Gastroesophageal sphincter (tissue), 4 donors: Measurements from ENCODE around the gene SLC6A3. TPM values are rescaled to one million over a fixed set of nuclear protein-coding genes. Genes with fewer than 3 reads are reported as not detected.

Experiments used
- ATAC-seq: fragments of 150-250 bp; one replicate; pipeline ENCODE4 v1.9.1; 2016; ENCODE audit warnings: mild to moderate bottlenecking, moderate library complexity
- H3K27ac ChIP-seq, 4 donors: fragments of 200-600 bp; sonication (generic) in 3 of 4; 1 replicate in 3 of 4; 2 replicates in 1 of 4; pipeline ENCODE4 v1.5.1; 2016 to 2019
- H3K27me3 ChIP-seq: fragments of 200-600 bp; sonication (generic); one replicate; pipeline ENCODE4 v1.5.1; 2019
- H3K36me3 ChIP-seq, 2 donors: fragments of 200-600 bp; sonication (generic); one replicate each; pipeline ENCODE4 v1.5.1; 2019; ENCODE audit warnings: control low read depth in 1 of 2
- H3K4me1 ChIP-seq, 3 donors: fragments of 200-600 bp; sonication (generic); 1 replicate in 2 of 3; 2 replicates in 1 of 3; pipeline ENCODE4 v1.5.1; 2016 to 2019; ENCODE audit warnings: control low read depth in 2 of 3
- H3K4me3 ChIP-seq, 2 donors: fragments of 200-600 bp; sonication (generic); one replicate each; pipeline ENCODE4 v1.5.1; 2019; ENCODE audit warnings: mild to moderate bottlenecking in 1 of 2, moderate library complexity in 1 of 2
- H3K9me3 ChIP-seq, 3 donors: fragments of 200-600 bp; sonication (generic); one replicate each; pipeline ENCODE4 v1.5.1; 2017 to 2019; ENCODE audit warnings: control low read depth in 2 of 3
- CTCF ChIP-seq, 4 experiments: fragments of 200-600 bp in 2 of 4; fragments of 450-650 bp in 2 of 4; sonication (generic) in 1 of 4; IDR thresholded peaks; one replicate each; pipeline ENCODE4 v1.5.1; 2017 to 2019; ENCODE audit warnings: antibody characterized with exemption in 4 of 4, mild to moderate bottlenecking in 2 of 4, moderate library complexity in 2 of 4
- EP300 ChIP-seq: sonication (generic); formaldehyde crosslinking; IDR thresholded peaks from one replicate; pipeline ENCODE4 v1.6.1; 2017; ENCODE audit warnings: antibody characterized with exemption, mild to moderate bottlenecking
- POLR2A ChIP-seq, 2 donors: fragments of 450-650 bp; IDR thresholded peaks; one replicate each; pipeline ENCODE4 v1.6.1; 2017; ENCODE audit warnings: antibody characterized with exemption in 2 of 2, mild to moderate bottlenecking in 2 of 2, moderate library complexity in 1 of 2
- POLR2AphosphoS5 ChIP-seq: sonication (generic); formaldehyde crosslinking; IDR thresholded peaks from one replicate; pipeline ENCODE4 v1.6.1; 2017; ENCODE audit warnings: antibody characterized with exemption
- WGBS, 2 donors: methylation state at CpG; one replicate each; pipeline ENCODE4 v1.1.5; 2018; ENCODE audit warnings: low coverage in 1 of 2; 5-methylcytosine and 5-hydroxymethylcytosine counted together
- total RNA-seq, 4 donors: library from RNA; depleted of rRNA; stranded (reverse); fragments of >200 nt; gene quantifications; one replicate each; pipeline ENCODE4 v1.1.0, GENCODE V29; 2016

The SLC6A3 gene
- total RNA-seq, 4 donors from 2014 or later: not detected

- peak within 1 kb of the TSS; percentile 84 to 90 for H3K4me3 ChIP-seq
- H3K27ac ChIP-seq: peak within 1 kb of the TSS; percentile 73 to 92 (median 90)
- WGBS, 2 donors: 0% methylated on average over 3 to 7 of the region's 87 CpGs
- no peaks in the 10 kb centered on the region for H3K27me3 ChIP-seq
- no peaks in the 10 kb centered on the region for H3K9me3 ChIP-seq
- H3K36me3 ChIP-seq: peaks cover 0 to 33% of the 10 kb centered on the region in 2 donors
- ATAC-seq: peak; percentile 93
- TF ChIP-seq CTCF (IDR thresholded peaks at IDR 0.05) (peak in 3 of 4 experiments; percentile 16 to 38 (median 37)), POLR2A (IDR thresholded peaks at IDR 0.05) (peak; percentile 83 to 91), EP300 (no peak), POLR2AphosphoS5 (peak; percentile 85)
- H3K4me1 ChIP-seq: peaks cover 0 to 36% (median 18%) of the 10 kb centered on the region in 3 donors
These were observed 100.0 kb downstream of the SLC6A3 start, which contains the start of gene CLPTM1L for GRCh38 chr5:1344975-1345838. Gene CLPTM1L (minus strand): TSS chr5:1345099. CDS start chr5:1344841, 258 bp downstream.

DNA sequence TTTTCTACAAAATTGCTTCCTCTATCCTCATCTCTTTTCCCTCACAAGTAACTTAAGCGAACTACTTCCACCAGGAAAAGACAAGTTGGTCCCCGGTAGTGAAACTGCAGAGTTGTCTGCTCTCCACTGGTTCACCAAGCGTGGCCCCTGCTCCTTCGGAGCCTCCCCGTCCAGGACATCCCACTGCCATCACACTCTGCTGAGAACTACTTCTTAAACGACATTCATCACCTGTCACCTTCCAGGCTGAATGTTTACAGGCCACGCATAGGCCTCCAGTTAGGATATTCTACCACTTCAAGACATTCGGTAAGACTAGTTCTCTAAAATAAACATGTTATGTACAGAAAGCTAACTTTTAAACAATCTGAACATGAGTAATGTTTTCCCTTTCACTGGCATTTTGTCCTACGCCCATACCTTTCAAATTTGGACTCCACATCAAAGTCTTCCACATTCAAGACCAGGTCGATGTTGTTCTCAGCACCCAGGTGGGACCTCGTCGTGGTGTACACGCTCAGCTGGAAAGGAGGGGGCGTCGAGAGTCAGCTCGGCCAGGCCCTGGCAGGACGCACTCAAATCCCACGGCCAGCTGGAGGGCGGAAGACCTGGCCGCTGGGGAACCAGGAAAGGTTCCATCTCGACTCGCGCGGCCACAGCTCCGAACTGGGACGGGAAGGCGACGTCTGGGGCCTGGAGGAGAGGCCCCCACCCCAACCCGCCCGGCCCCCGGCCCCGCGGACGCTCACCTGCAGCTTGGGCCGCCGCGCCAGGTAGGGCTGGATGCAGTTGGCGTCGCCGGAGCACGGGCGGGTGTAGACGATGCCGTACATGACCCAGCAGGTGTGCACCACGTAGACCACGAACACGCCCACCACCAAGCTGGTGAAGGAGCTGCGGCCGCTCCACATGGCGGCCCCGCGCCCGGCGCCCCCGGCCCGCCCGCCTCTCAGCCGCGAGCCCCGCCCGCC is 101.0 kb downstream of the SLC6A3 start:
- no peaks in the 10 kb centered on the region for H3K9me3 ChIP-seq
- peak overlapping the region; percentile 77 to 90 for H3K4me3 ChIP-seq
- ATAC-seq: no peak
- peak overlapping the region in 3 of 4 donors; percentile 73 to 91 (median 90) for H3K27ac ChIP-seq
- TF ChIP-seq CTCF (IDR thresholded peaks at IDR 0.05) (no peak), POLR2AphosphoS5 (no peak), EP300 (no peak), POLR2A (IDR thresholded peaks at IDR 0.05) (no peak)
- peaks cover 0 to 36% (median 18%) of the 10 kb centered on the region in 3 donors for H3K4me1 ChIP-seq
- 26 to 29% methylated on average over 10 of the region's 61 CpGs for WGBS, 2 donors
- H3K36me3 ChIP-seq: peaks cover 0 to 43% of the 10 kb centered on the region in 2 donors
- no peaks in the 10 kb centered on the region for H3K27me3 ChIP-seq

DNA sequence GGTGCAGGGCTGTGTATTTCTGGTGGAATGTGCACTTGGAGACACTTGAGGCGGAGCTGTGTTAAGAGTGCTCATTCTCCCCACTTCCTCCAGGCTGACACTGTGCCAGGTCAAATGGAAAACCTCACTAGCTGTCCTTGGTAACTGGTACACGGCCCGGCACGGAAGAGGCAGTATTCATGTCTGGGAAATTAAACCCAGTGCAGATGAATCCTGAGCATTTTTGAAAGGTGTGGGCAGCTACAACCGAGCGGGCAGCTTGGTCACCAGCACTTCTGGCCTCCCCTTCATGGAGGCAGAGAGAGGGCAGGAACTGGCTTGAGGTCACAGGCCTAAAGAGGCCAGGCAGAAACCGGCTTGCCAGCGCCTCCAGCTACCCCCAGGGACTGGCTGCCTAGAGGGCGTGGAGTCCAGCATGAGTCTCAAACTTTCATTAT is 101.9 kb downstream of the SLC6A3 start:
- Histone ChIP-seq H3K4me3 (no peak overlapping the region), H3K9me3 (no peaks in the 10 kb centered on the region), H3K27me3 (no peaks in the 10 kb centered on the region), H3K36me3 (peaks cover 0 to 52% of the 10 kb centered on the region in 2 donors), H3K27ac (no peak overlapping the region), H3K4me1 (peaks cover 0 to 36% (median 18%) of the 10 kb centered on the region in 3 donors)
- no peak for ATAC-seq
- no peak for TF ChIP-seq POLR2A (IDR thresholded peaks at IDR 0.05)
- no peak for TF ChIP-seq POLR2AphosphoS5
- TF ChIP-seq EP300: no peak
- TF ChIP-seq CTCF (IDR thresholded peaks at IDR 0.05): no peak
- 83 to 85% methylated on average over 4 of the region's 9 CpGs for WGBS, 2 donors

Other genes with a start within 250 kb of the SLC6A3 start
- gene SLC6A19, start 243.8 kb downstream of the SLC6A3 start, total RNA-seq: not detected
- not detected for gene SLC6A18, start 220.1 kb downstream of the SLC6A3 start, total RNA-seq
- gene TERT, start 150.4 kb downstream of the SLC6A3 start, total RNA-seq: not detected
- gene CLPTM1L, start 100.3 kb downstream of the SLC6A3 start, total RNA-seq: 100 to 1,000 TPM in 1 of 4 donors, 10 to 100 TPM in 3; 83.9 to 131 (median 92.2) TPM
- gene LPCAT1, start 78.5 kb upstream of the SLC6A3 start, total RNA-seq: 10 to 100 TPM; 20.3 to 52.6 (median 31.8) TPM